ENCODE results near the gene DNAH8. TPM values are rescaled to one million over a fixed set of nuclear protein-coding genes. Genes with fewer than 3 reads are reported as not detected.
A peak's percentile ranks its signal among the peaks of the same experiment; 100 is the strongest.

DNAH8 gene
- total and polyA plus RNA-seq, 3 donors from 2014 or later, result 17.2 to 23.7 (median 19.0) TPM

GRCh38 chr6:38853236-38853635, 138.1 kb downstream of the DNAH8 start:
- Histone ChIP-seq H3K9me3 (no peaks in the 10 kb centered on the region), H3K36me3 (ENCODE audit: low read depth, missing control alignments) (no peaks in the 10 kb centered on the region), H3K27ac (no peak overlapping the region), H3K27me3 (no peaks in the 10 kb centered on the region), H3K4me3 (no peak overlapping the region), H3K4me1 (no peaks in the 10 kb centered on the region)
- intact Hi-C loops (cut with DNase I; ENCODE audit: low total_unique reads), result no loop called here
- 92 to 99% methylated on average over 2 of the region's 2 CpGs for WGBS, 2 donors
- TF ChIP-seq POLR2A (IDR thresholded peaks at IDR 0.05), result no peak
- TF ChIP-seq CTCF (IDR thresholded peaks at IDR 0.05), result no peak
- no peak for DNase-seq

DNA sequence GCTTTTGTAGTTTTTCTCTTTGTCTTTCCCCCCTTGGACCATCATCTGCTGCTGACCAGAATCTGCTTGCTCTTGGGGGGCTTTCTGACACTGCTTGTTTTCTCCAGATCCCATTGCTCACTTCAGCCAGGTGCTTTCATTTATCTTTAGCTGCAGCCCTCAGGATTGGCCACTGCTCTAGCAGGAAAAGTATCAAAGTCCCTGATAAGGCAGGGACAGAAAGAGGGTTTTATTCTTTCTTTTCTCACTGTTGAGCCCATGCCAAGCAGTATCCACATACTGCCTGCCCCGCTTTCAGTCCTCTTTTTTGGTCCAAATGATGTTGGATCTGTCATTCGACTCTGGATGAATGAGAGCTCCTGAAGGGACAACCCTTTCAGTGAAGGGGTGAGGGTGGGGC, 141.4 kb downstream of the DNAH8 start:
- Histone ChIP-seq H3K27me3 (no peaks in the 10 kb centered on the region), H3K4me1 (no peaks in the 10 kb centered on the region), H3K27ac (no peak overlapping the region), H3K36me3 (ENCODE audit: low read depth, missing control alignments) (no peaks in the 10 kb centered on the region), H3K4me3 (no peak overlapping the region), H3K9me3 (no peaks in the 10 kb centered on the region)
- intact Hi-C loops (cut with DNase I; ENCODE audit: low total_unique reads), result no loop called here
- peak; percentile 41 for DNase-seq
- 55 to 75% methylated on average over 2 of the region's 2 CpGs for WGBS, 2 donors
- TF ChIP-seq POLR2A (IDR thresholded peaks at IDR 0.05), result no peak
- no peak for TF ChIP-seq CTCF (IDR thresholded peaks at IDR 0.05)

GRCh38 chr6:38857815-38858214, 142.7 kb downstream of the DNAH8 start:
- DNase-seq, result no peak
- H3K27me3 ChIP-seq, result no peaks in the 10 kb centered on the region
- H3K4me1 ChIP-seq, result no peaks in the 10 kb centered on the region
- no peak overlapping the region for H3K27ac ChIP-seq
- H3K4me3 ChIP-seq, result no peak overlapping the region
- H3K36me3 ChIP-seq (ENCODE audit: low read depth, missing control alignments), result no peaks in the 10 kb centered on the region
- TF ChIP-seq CTCF (IDR thresholded peaks at IDR 0.05) (no peak), POLR2A (IDR thresholded peaks at IDR 0.05) (no peak)
- no peaks in the 10 kb centered on the region for H3K9me3 ChIP-seq
- intact Hi-C loops (cut with DNase I; ENCODE audit: low total_unique reads), result no loop called here
- WGBS, 2 donors, result 90 to 92% methylated on average over 5 of the region's 5 CpGs

DNA sequence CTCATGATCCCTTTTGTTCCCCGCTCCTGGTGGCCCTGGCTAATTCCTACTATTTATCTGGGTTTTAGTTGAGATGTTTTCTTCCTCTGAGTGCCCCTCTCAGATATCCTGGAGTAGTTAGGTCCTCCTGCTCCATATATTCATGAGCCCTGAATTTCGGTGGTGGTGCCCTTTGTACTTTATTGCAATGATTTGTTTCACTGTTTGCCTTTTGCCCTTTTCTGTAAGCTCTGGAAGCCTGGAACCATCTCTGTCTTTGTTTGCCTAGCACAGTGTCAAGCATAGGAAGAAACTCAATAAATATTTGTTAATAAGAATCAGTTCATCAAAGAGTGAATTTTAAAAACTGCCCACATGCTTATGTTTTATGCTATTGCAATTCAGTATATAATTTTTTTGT, 144.9 kb downstream of the DNAH8 start:
- intact Hi-C loops (cut with DNase I; ENCODE audit: low total_unique reads), result no loop called here
- no peaks in the 10 kb centered on the region for H3K9me3 ChIP-seq
- H3K27me3 ChIP-seq, result no peaks in the 10 kb centered on the region
- whole genome bisulfite sequencing, 2 donors, result 88 to 89% methylated on average over 2 of the region's 2 CpGs
- no peak overlapping the region for H3K27ac ChIP-seq
- no peaks in the 10 kb centered on the region for H3K36me3 ChIP-seq (ENCODE audit: low read depth, missing control alignments)
- DNase-seq, result no peak
- no peak for TF ChIP-seq CTCF (IDR thresholded peaks at IDR 0.05)
- no peak for TF ChIP-seq POLR2A (IDR thresholded peaks at IDR 0.05)
- H3K4me3 ChIP-seq, result no peak overlapping the region
- no peaks in the 10 kb centered on the region for H3K4me1 ChIP-seq

GRCh38 chr6:38861926-38862401, 146.9 kb downstream of the DNAH8 start:
- TF ChIP-seq CTCF (IDR thresholded peaks at IDR 0.05) (no peak), POLR2A (IDR thresholded peaks at IDR 0.05) (no peak)
- no peaks in the 10 kb centered on the region for H3K27me3 ChIP-seq
- intact Hi-C loops (cut with DNase I; ENCODE audit: low total_unique reads), result no loop called here
- DNase-seq, result no peak
- H3K4me3 ChIP-seq, result no peak overlapping the region
- WGBS, 2 donors, result 90 to 95% methylated on average over 4 of the region's 4 CpGs
- no peaks in the 10 kb centered on the region for H3K4me1 ChIP-seq
- H3K9me3 ChIP-seq, result no peaks in the 10 kb centered on the region
- H3K27ac ChIP-seq, result no peak overlapping the region
- no peaks in the 10 kb centered on the region for H3K36me3 ChIP-seq (ENCODE audit: low read depth, missing control alignments)

Measured in testis (tissue), 3 donors.